ENCODE results near the gene FBXO40.

GRCh38 chr3:121654493-121655385 lies 61.6 kb downstream of the FBXO40 start:
- TF ChIP-seq CTCF (IDR thresholded peaks at IDR 0.05; ENCODE audit: low read length) (no peak), EZH2 (IDR thresholded peaks at IDR 0.05; ENCODE audit: borderline replicate concordance, low read length) (no peak)

Data from OCI-LY1 (cell line).